Stimulated activated CD4-positive, alpha-beta T cell treated with anti-CD3 and anti-CD28 coated beads, Interleukin-4, amount 100 ng/mL, for 24 hours (primary cell): ENCODE results near the gene EFCAB7.

Experiments
- DNase-seq: peaks from one replicate; pipeline ENCODE4 v3.0.0-alpha.2; 2020

The EFCAB7 gene

DNA sequence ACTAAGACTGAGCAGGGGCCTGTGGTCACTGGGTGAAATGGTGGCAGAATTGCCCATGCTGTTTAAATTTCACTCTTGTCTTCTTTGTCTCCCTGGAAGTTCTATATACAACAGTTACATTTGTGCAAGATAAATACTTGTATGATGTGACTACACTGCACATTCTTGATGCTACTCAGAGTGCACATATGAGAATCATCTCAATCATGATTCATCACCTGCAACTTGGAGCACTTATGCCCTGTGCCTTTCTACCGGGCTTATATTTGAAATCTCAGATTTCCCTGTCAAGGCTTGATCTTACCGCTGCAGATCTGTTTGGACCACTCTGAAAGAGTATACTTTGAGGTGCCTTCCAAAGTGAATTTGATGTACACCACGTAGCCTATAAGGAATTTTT is 80.5 kb downstream of the EFCAB7 start:
- no peak for DNase-seq

GRCh38 chr1:63607322-63607721 is 84.0 kb downstream of the EFCAB7 start:
- no peak for DNase-seq

GRCh38 chr1:63611231-63611630 is 87.9 kb downstream of the EFCAB7 start:
- no peak for DNase-seq

DNA sequence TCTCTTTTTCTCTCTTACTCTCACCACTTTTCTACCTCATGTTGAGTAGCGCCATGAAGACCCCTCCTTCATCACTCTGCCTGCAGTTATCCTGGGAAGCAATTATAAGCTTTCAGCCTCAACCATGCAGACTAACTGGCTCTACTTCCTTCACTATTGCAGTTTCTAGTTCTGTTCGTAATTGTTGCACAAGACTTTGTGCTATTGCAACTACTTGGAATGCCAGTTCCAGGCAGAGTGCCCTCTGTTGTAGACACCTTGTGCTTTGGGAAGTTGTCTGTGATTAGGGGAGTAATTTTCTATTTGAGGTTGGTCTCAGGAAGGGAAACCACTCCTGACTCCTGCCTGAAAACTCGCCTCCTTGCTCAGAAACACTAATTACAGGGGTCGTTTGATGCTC is 89.2 kb downstream of the EFCAB7 start:
- no peak for DNase-seq

- DNase-seq: no peak
Observed at GRCh38 chr1:63612971-63613370, 89.6 kb downstream of the EFCAB7 start.

DNA sequence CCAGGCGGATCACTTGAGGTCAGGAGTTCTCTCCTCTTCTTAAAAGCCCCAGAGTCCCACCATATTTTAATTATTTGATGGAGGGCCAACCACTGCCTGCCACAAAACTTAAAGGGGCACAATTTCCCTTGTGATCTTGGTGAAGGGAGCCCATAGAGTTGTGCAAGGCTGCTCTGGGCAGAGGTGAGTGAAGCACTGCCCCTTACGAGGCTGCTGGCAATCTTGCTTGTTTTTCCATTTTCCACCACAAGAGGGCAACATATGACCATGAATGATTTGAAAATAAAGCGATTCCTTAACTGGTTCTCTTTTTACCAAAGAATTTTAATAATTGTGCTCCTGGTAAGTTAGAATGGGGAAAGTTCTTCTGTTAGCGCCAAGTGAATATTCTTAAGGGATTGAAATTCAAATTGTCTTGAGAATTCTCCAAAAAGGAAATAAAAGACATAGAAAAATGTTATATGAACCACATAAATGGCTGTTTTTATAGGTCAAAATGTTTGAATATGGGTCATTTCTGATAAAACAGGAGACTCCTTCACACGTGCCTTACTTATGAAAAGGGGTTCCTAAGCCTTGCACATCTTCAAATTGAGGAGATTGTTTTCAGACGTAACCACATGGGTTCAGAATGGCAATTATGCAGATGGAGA is 92.6 kb downstream of the EFCAB7 start:
- DNase-seq: peak; percentile 73

DNA sequence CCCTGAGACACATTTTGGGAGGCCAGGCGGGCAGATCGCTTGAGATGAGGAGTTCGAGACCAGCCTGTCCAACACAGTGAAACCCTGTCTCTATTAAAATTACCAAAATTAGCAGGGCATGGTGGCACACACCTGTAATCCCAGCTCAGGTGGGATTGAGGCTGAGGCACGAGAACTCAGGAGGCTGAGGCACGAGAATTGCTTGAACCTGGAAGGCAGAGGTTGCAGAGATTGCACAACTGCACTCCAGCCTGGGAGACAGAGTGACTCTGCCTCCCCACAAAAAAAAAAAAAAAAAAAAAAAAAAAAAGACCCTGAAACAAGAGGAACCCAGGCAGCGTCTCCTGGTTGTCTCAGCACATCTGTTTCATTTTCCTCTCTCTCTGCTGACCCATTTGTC is 94.1 kb downstream of the EFCAB7 start:
- DNase-seq: no peak

GRCh38 chr1:63618011-63618410 is 94.7 kb downstream of the EFCAB7 start:
- no peak for DNase-seq

GRCh38 chr1:63619558-63619957 is 96.2 kb downstream of the EFCAB7 start:
- no peak for DNase-seq

GRCh38 chr1:63620671-63621070 is 97.3 kb downstream of the EFCAB7 start:
- no peak for DNase-seq

DNA sequence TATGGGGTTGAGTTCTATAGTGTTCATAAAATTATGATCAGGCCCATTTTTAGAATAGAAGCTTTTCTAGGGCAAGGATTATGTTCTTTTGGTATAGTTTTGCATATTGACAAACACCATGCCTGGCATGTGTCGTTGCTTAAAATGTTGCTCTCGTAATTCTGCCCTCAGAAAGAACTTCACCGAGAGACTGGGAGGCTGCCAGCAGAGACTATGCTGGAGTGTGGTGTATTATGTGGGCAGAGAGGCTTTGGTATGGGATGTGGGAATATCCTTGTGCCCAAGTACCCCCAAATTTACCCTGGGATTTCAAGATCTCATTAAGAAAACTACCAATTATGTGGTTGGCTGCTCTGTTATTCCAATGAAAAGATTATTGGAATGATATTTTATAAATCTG is 97.8 kb downstream of the EFCAB7 start:
- DNase-seq: no peak

- no peak for DNase-seq
Observed at GRCh38 chr1:63621698-63622097, 98.4 kb downstream of the EFCAB7 start.
